DND-41 (cell line): ENCODE results near the gene LRP11.
"Not testable (repeated sequence)": the region's sequence is repeated elsewhere in the genome, so short reads cannot be mapped to it uniquely, and the experiment has no call there.

Experiments
- CTCF ChIP-seq: IDR thresholded peaks from 2 replicates; pipeline ENCODE4 v1.5.1; 2012; ENCODE audit warnings: borderline replicate concordance, low read length, moderate library complexity, mild to moderate bottlenecking; ENCODE audit not compliant: poor library complexity, severe bottlenecking; ENCODE audit errors: extremely low read depth
- EZH2 ChIP-seq: IDR thresholded peaks from 3 replicates; pipeline ENCODE4 v1.6.1; 2012; ENCODE audit warnings: borderline replicate concordance, low read depth, mild to moderate bottlenecking, moderate library complexity, low read length, inconsistent platforms; ENCODE audit not compliant: severe bottlenecking

GRCh38 chr6:149844036-149844435 is 20.1 kb downstream of the LRP11 start:
- TF ChIP-seq CTCF, EZH2: not testable (repeated sequence)
